Caki2 (cell line): Measurements from ENCODE around the gene PUM2. TPM values are rescaled to one million over a fixed set of nuclear protein-coding genes. Genes with fewer than 3 reads are reported as not detected.
A peak's percentile ranks its signal among the peaks of the same experiment; 100 is the strongest.
"Not testable (repeated sequence)": the region's sequence is repeated elsewhere in the genome, so short reads cannot be mapped to it uniquely, and the experiment has no call there.

Experiments
- DNase-seq: peaks from one replicate; pipeline ENCODE4 v3.0.0-alpha.2; 2015; ENCODE audit warnings: low read depth
- in situ Hi-C: cut with HindIII; loops from 2 replicates; pipeline ENCODE4 v1.10.0; 2016; ENCODE audit warnings: low sequenced_read_pairs, low pct_unique_long_range_greater_than_20kb, mixed read lengths
- total RNA-seq: library from RNA; depleted of rRNA; stranded (reverse); fragments of >200 nt; shearing (Covaris generic); gene quantifications from 2 replicates; pipeline ENCODE4 v1.2.3, GENCODE V29; 2014; ENCODE audit warnings: low replicate concordance; rRNA removed

Gene PUM2, protein sequence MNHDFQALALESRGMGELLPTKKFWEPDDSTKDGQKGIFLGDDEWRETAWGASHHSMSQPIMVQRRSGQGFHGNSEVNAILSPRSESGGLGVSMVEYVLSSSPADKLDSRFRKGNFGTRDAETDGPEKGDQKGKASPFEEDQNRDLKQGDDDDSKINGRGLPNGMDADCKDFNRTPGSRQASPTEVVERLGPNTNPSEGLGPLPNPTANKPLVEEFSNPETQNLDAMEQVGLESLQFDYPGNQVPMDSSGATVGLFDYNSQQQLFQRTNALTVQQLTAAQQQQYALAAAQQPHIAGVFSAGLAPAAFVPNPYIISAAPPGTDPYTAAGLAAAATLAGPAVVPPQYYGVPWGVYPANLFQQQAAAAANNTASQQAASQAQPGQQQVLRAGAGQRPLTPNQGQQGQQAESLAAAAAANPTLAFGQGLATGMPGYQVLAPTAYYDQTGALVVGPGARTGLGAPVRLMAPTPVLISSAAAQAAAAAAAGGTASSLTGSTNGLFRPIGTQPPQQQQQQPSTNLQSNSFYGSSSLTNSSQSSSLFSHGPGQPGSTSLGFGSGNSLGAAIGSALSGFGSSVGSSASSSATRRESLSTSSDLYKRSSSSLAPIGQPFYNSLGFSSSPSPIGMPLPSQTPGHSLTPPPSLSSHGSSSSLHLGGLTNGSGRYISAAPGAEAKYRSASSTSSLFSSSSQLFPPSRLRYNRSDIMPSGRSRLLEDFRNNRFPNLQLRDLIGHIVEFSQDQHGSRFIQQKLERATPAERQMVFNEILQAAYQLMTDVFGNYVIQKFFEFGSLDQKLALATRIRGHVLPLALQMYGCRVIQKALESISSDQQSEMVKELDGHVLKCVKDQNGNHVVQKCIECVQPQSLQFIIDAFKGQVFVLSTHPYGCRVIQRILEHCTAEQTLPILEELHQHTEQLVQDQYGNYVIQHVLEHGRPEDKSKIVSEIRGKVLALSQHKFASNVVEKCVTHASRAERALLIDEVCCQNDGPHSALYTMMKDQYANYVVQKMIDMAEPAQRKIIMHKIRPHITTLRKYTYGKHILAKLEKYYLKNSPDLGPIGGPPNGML
- total RNA-seq = 31.4 and 35.2 TPM in 2 replicates

DNA sequence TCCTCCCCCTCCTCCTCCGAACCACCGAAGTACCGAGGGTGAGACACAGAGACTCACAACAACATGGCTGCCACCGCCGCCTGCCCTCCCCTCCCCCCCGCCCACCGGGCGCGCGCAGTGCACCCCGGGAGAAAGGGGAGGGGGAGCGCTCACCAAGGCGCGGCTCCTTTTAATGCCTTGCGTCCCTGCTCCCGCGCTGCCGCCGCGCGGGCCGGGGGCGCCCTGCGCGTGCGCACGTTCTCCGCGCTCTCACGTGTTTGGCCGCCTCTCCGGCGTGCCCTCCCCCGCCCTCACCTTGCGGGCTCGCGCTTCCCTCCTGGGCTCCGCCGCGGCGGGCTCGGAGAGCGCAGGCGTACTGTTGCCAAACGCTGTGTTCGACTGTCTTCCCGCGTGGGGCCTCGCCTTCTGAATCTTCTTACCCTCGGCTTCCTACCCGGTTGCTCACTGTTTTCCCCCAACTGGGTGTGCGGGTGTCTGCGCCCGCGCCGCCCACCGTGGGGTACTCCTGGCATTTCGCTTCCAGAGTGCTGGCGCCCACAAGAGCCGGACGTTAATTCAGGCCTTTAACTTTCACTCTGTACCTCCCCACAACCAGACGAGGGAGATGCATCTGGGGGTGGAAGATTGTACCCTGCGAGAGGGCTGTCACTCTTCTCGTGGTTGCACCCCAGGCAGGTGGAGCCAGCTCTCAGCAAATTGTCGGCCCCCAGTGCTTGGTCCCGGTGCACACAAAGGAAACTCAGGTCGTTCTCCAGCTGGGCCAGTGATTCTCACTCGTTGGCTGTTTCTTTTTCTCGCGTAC is at the start of gene PUM2:
Gene PUM2, minus strand, starts transcription at position 92 of the 802 bp plus-strand sequence. CDS start 23,484 bp downstream, outside the sequence.
- DNase-seq = peak; percentile 97
- in situ Hi-C loops = no loop called here

DNA sequence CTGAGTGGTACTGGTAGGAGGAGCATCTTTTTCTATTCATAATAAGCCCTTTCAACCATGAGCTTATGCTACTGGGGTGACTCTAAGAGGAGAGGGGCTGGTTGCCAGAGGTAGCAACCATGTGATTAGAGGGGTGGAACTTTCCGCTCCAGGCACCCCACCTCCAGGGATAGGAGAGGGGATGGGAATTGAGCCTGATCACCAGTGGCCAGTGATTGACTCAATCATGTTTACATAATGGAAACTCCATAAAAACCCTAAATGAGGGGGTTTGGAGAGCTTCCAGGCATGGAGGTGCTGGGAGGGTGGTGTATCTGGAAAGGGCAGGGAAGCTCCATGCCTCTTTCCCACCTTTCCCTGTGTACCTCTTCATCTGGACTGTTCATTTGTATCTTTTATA is 49.7 kb upstream of the PUM2 start:
- DNase-seq = no peak
- in situ Hi-C loops = no loop called here

DNA sequence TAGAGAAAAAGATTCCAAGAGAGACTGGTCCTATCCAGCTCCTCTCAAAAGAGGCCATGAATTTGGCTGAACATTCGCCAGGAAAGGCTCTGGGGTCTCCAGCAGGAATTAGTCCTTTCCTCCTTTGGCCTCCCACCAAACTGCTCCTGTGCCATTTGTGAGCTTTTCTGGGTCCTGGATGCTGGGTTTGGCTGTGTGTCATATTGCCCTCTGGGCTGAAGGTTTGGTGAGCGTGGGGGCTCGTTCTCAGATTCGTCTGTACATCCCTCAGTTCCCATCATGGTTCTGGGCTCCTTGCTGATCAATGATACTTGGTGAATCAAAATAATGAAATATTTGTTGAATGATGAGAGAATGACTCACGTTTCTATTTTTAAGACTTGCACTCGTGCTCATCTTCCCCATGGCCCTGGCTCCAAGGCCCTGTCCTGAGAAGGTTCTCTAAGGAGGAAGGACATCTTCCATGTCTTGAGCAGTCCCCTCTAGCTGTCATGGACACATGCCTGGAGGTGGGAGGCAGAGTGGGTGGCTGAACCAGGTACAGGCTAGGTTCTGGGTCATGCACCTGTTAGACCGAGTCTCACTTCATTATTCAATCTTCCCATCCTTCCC is 48.4 kb upstream of the PUM2 start:
- no peak for DNase-seq
- in situ Hi-C loops = no loop called here

DNA sequence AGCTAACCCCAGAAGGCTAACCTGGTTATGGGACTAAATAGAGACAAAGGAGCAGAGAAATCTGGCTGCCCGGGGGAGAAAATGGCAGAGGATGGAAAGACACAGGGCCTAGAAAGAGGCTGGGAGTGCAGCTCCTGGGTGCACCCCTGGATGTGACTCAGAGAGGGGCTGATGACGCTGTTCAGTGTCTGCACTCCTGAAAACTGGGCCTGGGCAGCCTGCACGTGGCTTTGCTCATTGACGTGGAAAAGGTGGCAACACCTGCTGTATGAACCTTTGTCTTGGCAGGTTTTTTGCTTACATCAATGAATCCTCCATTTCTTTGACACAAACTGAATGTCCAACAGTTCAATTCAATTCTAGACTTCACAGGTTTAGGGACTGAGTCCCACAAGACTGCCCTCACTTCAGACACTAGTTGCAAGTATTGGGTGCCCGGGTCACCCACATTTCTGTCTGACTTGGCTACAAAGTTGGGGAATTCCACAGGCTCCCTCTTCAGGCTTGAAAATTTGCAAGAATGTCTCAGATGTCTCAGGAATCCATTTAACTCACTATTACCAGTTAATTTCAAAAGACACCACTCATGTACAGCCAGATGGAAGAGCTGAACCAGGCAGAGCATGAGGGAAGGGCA is 47.3 kb upstream of the PUM2 start:
- no peak for DNase-seq
- in situ Hi-C loops = no loop called here

DNA sequence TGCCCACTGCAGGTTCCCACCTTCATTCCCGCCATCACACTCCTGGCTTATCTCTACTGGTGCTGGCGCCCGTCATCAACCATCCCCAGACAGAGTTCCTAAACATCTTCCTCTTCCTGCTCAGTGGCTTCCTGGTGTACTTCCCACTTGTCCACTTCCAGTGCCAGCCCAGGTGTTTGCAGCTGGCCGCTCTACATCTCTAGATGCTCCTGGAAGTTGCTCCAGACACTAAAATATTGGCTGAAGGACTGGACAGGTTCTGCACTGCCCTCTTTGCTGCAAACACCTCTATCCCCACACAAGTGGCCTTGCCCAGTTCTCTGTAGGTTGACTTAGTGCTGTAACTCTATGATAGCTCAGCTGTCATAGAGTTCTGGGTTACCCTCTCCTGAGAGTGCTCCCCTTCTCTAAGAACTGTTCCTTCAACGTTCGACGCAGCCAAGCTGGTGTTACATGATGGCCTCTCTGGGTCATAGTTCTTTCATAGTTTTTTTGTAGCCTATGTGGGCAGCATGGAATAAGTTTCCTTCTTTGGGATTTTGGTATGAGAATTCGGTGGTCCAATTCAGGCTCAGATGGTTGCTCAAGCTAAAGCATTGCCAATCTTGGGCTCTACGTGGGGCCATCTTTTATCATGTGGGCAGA is 45.8 kb upstream of the PUM2 start:
- DNase-seq = no peak
- in situ Hi-C loops = no loop called here

DNA sequence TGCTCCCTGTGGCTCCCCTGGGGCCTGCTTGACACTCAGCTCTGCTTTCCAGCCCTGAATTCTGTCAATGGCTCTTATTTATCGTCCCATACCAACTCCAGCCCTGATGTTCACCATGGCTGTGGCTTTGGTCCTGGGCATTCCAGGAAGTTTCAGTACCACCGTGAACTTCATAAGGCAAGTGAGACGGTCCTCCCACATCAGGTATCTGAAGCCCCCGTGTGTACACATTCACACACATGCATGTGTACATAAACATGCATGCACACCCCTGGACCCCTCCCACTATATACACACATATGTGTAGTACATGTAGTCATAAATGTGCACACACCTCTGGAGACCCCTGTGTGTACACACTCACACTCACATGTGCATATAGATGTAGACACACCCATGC is 43.3 kb upstream of the PUM2 start:
- in situ Hi-C loops = no loop called here
- no peak for DNase-seq

DNA sequence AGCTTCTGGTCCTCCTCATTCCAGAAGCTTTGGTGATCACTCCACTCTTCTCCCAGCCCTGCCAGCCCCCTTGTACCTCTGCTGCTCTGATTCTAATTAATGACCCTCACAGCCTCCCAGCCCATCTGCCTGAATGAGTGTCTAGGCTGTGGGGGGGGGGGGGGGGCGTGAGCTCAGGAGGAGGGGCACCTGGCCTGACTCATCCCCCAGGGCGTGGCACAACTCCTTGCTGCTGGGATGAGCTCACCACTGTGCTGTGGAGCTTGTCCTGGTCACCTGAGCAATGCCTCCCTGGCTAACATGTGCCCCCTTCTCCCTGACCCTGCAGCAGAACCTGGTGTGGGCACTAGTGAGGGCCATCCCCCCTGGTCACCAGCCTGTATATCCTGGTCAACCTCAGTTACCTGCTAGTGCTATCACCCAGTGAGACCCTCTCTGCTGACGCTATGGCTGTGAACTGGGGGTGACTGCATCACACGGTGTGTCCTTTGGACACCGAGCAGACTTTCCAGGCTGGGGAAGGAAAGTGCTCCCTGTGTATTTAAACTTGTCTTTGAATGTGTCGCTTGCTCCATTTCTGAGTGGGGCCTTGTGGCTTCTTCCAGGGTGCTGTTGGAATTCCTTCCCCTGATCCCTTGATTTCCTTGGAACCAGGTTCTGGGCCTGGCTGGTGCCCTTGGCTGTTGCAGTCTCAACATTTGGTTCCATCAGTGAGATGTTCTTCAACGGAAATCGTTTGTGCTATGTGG is 41.5 kb upstream of the PUM2 start:
- in situ Hi-C loops = no loop called here
- peak; percentile 64 for DNase-seq

DNA sequence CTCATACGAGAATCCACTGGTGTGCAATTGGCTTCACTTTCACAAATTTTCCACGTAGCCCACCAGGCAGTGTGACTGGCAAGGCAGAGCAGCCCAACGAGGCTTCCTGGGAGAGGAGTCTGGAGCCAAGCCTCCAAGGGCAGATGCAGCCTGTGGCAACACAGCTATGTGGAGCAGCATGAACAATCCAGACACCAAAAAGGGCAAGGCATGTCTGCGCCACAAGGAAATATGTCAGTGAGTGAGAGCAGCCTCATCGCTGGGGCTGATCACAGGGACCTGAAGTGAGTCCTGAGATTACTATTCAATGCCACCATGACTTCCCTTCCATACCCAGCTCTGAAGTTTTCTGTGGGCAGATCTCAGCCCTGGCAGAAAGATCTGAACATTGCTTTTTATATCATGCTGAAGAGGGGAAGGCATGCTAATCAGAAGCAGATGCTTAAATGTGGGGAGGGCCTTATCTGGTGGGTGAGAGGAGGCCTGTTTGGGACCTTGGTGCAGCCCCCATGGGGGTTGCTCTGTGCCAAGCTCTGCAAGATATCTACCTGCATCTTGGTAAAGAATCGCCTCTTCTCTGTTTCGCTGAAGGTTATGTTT is 40.0 kb upstream of the PUM2 start:
- in situ Hi-C loops = no loop called here
- no peak for DNase-seq

DNA sequence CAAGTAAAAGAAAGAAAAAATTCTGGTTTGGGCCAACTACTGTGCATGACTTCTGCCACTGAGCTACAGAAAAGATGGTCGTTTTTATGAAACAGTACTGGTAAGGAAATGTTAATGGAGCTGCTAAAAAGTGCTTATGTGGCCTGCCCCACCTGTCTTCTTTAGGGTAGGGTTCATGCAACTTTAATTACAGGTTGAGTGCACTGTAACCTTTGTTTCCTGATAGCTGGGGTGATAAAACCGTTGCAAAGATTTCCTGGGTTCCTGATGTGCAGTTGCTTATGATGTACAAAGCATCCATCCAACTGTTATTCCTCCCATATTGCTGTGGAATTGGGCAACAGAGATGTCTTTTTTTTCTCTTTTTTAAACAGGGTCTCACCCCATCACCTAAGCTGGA is 34.3 kb upstream of the PUM2 start:
- no peak for DNase-seq
- in situ Hi-C loops = no loop called here

DNA sequence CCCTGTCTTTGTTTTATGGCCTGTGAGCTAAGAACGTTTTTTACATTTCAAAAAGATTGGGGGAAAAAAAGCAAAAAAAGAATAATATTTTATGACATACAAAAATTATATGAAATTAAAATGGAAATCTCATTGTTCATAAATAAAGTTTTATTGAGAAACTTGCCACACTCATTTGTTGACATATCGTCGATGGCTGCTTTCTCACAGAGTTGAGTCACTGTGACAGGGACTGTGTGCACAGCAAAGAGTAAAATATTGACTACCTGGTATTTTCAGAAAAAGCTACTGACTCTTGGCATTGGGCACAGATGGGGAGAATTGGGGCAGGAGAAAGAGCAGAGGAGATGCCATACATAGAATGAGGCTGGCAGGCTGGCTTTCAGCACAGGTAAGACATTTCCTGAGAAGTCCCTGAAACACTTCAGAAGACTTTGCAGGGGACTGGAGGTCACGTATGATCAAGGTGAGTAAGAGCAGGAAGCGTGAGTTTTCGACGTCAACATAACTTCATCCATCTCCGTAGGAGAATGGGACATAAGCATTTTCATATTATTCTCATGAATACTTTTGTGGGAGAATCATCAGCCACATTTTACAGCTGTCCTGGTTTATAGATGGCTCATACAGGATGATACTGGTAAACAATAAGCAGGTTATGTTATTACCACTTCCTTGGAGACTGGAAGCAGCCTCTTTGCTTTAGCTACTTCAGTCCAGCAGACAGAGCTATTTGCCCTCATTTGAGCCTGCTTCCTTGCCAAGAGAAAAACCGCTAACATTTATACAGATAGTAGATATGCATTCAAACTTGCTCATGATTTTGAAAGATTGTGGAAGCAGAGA is 32.5 kb upstream of the PUM2 start:
- in situ Hi-C loops = no loop called here
- peak; percentile 21 for DNase-seq

DNA sequence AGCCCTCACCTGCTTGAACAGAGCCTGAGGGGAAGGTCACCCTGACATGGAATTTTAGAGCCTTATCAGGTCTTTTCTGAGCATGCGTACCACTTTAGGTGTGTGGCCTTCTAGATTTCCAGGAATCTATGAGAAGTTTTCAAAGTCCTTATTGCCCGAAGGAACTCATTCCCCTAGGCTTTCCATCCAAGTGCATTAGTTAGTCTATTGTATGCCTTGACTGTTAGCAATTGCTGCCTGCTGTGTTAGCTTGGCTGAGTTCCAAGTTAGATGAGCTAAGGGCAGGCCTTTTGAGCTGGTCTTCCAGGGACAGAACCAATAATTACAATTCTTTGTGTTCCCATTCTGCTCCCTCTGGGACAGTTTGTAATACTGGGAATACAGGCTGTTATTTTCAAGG is 30.8 kb upstream of the PUM2 start:
- DNase-seq = peak; percentile 13
- in situ Hi-C loops = no loop called here

DNA sequence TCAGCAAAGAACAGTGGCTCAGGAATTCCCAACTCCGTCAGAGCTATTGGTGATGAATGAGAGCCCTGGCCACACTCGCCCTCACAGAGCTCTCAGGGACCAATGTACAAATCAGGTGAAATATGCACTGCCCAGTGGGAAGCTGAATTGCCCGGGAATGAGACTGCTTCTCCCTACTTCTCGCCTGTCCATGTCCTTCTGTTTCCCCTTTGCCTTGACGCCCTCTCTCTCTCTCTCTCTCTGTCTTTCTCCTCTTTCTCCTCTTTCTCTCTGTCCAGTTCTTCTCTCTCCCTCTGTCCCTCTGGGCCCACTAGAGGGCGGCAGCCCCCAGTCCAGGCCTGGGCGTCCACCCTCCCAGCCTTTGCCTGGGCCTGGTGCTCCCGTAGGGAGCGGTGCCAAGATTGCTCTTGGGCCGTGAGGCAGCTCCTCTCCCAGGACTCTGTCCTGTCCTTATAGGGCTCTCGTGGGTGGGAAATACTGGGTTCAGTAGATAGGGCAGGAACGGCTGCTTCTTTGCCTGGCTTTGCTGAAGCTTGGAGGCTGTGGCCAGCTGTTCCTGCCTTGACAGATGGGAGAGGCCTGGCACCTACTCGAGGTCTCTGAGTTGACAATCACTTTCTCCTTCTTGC is 28.4 kb upstream of the PUM2 start:
- peak; percentile 70 for DNase-seq
- in situ Hi-C loops = no loop called here

DNA sequence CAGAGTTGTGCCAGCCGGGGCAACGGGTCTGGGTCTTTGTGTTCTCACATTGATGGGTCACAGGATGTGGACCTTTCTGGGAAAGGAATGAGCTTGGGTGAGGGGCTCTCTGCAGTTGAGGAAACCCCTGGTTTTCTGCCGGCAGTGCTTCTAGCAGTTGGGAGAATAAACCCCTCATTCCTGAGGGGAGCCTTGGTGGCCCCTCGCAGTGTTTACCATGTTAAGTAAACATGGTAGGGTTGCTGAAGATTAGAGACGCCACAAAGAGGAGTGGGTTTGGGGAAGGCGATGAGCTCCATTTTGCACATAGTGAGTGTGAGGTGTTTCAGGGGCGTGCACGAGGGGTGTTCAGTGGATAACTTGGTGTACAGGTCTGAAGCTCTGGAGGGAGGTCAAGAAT is 27.7 kb upstream of the PUM2 start:
- DNase-seq = no peak
- in situ Hi-C loops = no loop called here

DNA sequence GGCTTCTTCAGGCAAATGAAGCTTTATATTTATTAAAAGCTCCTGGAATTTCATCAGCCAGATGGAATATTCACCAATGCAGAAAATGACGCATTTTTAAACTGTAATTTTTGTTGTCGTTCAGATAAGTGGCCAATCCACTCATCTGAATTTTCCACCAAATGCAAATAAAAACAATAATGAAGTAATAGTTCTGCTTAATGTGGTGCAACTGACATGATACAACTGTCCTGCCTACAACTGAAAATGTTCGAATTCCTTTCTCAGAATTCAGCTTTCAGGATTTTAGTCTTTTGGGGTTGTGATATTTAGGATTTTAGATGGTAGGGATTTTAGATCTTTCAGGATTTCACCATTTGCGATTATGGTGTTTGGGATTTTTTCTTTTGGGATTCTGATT is 27.1 kb upstream of the PUM2 start:
- DNase-seq = no peak
- in situ Hi-C loops = no loop called here

DNA sequence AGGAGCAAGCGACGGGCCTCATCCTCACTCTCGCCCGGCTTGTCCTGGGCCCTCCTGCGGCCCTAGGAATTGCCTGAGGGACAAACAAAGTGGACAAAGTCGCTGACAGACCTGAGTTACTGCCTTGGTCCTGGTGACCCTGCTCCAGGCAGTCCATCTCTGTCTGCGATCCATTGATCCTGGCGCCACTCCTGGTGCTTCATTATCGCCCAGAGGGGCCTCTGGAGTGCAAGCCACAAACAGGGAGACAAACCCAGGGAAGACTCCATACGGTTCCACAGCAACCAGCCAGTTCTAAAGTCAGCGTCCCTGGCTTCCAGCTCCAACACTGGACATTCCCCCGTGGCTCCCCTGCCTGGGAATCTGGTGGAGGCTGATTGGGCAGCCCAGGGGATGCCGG is 24.3 kb upstream of the PUM2 start:
- in situ Hi-C loops = not testable (repeated sequence)

More for the DNA sequence above, 24.3 kb upstream of the PUM2 start:
- not testable (repeated sequence) for DNase-seq
